WI38 (cell line): Measurements from ENCODE around the gene MRPL27.

Experiments used
- H3K4me3 ChIP-seq: 2 replicates; pipeline ENCODE4 v1.5.1; 2011; ENCODE audit warnings: low read depth, mild to moderate bottlenecking, control low read depth, low read length
- CTCF ChIP-seq: IDR thresholded peaks from 2 replicates; pipeline ENCODE4 v1.5.1; 2012; ENCODE audit warnings: low read depth, mild to moderate bottlenecking, control low read depth, low read length

The MRPL27 gene

DNA sequence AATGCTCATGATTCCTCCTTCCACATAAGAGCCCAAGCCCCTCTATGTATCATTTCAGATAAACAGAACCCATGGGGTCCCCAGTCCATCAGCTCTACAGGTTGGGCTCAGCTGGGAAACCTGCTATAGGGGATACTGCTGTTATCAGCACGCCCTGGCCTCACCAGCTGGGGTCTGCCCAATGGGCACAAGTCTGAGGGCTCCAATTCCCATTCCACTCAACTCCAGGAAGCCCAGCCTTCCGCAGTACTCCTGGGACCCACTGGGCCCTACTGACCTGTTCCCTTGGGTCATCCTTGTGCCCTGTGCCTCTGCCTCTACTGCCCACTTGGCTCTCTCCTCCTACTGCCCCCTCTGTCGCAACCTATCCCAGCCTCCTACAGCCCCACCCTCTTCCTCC is 43.3 kb downstream of the MRPL27 start:
- no peak for TF ChIP-seq CTCF
- no peak overlapping the region for H3K4me3 ChIP-seq

DNA sequence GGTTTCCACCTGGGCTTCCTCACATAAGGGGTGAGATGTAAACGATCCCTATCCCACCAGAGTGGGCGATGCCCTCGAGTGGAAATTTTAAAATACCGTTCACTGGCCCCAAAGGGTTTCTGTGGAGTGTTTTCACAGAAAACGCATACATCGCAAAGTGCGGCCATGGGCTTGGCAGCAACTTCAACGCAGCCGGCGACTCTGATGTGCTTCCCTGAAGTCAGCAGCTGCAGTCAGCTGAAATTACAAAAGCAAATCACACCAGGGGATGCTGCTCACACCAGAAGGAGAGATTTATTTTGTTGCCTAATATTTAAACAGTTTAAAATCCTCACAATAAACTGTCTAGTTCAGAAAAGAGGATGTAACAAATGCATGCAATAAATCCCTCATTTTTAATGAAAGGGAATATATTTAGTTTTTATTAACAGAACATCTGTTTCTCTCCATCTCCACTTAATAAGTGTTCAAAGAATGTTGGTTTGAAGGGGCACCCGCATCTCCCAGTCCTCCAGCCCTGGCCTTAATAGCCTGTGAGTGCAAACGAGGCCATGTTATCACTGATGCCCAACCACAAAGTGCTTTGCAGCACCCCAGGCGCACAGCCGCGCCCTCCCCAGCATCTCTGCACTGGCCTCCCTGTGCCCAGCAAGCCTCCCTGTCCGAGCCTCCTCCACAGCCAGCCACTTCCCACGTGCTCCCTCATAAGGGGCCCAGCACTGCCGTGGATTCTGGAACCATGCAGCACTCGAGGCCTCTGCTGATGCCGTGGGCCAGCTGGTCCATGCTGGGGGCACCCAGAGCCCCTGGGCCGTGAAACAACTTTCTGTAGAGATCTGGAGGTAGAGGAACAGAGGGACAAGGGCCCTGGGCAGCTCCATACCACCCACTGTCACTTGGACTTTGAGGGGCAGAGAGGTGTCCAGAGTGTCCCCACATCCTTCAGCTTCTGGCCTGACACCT is 44.3 kb downstream of the MRPL27 start:
- TF ChIP-seq CTCF, result no peak
- no peak overlapping the region for H3K4me3 ChIP-seq

DNA sequence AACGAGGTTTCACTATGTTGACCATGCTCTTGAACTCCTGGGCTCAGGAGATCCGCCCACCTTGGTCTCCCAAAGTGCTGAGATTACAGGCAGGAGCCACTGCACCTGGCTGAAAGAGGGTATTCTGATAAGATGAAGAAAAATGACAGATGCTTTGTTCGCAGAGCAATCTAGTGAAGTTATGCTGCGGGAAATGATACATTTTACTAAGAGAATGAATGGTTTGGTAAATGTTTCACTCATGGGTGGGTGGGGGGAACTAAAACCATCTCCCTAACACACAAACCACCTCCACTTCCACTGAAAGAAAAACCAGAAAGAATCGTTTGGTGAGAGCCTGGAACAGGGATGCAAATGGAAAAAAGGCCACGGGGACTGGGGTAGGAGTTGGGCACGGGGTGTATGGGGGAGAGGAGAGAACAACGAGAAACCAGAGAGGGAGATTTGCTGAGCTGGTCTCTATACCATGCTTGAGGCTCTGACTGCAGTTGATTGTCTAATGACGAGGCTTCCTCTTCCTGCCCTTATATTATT is 46.1 kb downstream of the MRPL27 start:
- no peak for TF ChIP-seq CTCF
- no peak overlapping the region for H3K4me3 ChIP-seq

- H3K4me3 ChIP-seq, result no peak overlapping the region
- TF ChIP-seq CTCF, result no peak
Measured at GRCh38 chr17:50325906-50326305, 47.1 kb downstream of the MRPL27 start.

DNA sequence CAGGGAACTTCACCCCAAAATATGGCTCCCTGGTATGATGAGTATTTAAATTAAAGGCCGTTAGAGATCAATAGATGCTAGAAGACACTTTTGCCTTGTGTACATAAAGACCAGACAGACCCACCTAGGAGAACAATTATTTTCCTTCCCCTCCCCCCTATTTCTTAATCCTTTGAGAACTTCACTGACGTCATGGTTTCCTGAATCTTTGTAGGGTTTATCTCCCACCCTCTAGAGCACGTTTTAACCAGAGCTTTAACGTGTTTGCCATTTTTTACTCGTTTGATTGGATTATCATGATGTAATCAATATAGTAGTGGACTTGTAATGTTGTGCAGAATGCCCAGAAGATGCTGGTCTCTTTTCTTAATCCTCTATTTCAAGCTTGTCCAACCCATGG is 49.9 kb downstream of the MRPL27 start:
- no peak for TF ChIP-seq CTCF
- no peak overlapping the region for H3K4me3 ChIP-seq

GRCh38 chr17:50322271-50322670 is 50.7 kb downstream of the MRPL27 start:
- H3K4me3 ChIP-seq, result no peak overlapping the region
- TF ChIP-seq CTCF, result no peak

DNA sequence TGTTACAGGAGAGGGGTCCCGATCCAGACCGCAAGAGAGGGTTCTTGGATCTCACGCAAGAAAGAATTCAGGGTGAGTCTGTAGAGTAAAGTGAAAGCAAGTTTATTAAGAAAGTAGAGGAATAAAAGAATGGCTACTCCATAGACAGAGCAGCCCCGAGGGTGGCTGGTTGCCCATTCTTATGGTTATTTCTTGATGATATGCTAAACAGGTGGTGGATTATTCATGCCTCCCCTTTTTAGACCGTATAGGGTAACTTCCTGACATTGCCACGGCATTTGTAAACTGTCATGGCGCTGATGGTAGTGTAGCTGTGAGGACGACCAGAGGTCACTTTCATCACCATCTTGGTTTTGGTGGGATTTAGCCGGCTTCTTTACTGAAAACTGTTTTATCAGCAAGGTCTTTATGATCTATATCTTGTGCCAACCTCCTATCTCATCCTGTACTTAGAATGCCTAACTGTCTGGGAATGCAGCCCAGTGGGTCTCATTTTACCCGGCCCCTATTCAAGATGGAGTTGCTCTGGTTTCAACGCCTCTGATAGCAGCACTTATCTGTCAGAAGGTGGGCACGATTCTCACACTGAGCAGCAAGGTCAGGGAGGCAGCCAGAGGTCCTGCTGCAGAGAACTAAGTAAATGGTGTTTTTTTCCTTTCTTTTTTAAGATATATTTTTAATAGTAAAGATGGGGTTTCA is 53.5 kb downstream of the MRPL27 start:
- H3K4me3 ChIP-seq, result no peak overlapping the region
- no peak for TF ChIP-seq CTCF
